ENCODE data around the gene C3. TPM values are rescaled to one million over a fixed set of nuclear protein-coding genes. Genes with fewer than 3 reads are reported as not detected.
A peak's percentile ranks its signal among the peaks of the same experiment; 100 is the strongest.
"Not testable (repeated sequence)": the region's sequence is repeated elsewhere in the genome, so short reads cannot be mapped to it uniquely, and the experiment has no call there.

The C3 gene
- total RNA-seq, 2 experiments from 2014 or later = 0.34 to 1.1 TPM

DNA sequence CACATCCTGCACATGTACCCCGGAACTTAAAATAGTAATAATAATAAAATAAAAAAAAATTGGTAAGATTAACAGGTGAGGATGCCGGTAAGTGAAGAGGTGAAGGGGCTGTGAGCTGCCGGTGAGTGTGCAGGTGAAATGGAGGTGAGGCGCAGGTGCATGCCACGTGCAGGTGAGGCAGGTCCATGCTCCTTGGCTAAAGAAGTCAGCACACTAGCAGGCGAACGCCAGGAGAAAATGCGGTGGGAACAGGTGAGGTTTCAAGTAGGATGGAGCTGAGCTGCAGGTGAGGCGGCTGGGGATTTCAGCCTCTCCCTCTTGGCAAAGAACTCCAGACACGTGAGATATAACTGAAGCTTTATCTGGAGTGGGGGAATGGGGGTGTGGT lies 43.0 kb downstream of the C3 start:
- intact Hi-C loops (cut with micrococcal nuclease) = no loop called here
- peaks cover 57% of the 10 kb centered on the region for H3K4me1 Mint-ChIP-seq (ENCODE audit: low read depth)
- CTCF ChIA-PET = interaction anchor here (1.3 kb wide), 1 partner anchor 8 kb away, joined by 3 read pairs; no protein-coding TSS in a partner anchor
- H3K27ac Mint-ChIP-seq = peak overlapping the region; percentile 70
- peak overlapping the region; percentile 44 for H3K4me3 Mint-ChIP-seq
- TF ChIP-seq, protein P1, sequence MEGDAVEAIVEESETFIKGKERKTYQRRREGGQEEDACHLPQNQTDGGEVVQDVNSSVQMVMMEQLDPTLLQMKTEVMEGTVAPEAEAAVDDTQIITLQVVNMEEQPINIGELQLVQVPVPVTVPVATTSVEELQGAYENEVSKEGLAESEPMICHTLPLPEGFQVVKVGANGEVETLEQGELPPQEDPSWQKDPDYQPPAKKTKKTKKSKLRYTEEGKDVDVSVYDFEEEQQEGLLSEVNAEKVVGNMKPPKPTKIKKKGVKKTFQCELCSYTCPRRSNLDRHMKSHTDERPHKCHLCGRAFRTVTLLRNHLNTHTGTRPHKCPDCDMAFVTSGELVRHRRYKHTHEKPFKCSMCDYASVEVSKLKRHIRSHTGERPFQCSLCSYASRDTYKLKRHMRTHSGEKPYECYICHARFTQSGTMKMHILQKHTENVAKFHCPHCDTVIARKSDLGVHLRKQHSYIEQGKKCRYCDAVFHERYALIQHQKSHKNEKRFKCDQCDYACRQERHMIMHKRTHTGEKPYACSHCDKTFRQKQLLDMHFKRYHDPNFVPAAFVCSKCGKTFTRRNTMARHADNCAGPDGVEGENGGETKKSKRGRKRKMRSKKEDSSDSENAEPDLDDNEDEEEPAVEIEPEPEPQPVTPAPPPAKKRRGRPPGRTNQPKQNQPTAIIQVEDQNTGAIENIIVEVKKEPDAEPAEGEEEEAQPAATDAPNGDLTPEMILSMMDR (IDR thresholded peaks at IDR 0.05) = no peak
- peaks cover 22% of the 10 kb centered on the region for H3K9me3 Mint-ChIP-seq
- peaks cover 15% of the 10 kb centered on the region for H3K36me3 Mint-ChIP-seq (ENCODE audit: low read depth)
- DNase-seq = no peak
- POLR2A ChIA-PET = interaction anchor here (1.4 kb wide), 1 partner anchor 23 kb away, joined by 8 read pairs; no protein-coding TSS in a partner anchor
- H3K27me3 Mint-ChIP-seq = peaks cover 2% of the 10 kb centered on the region
- ATAC-seq = no peak

- no peak for ATAC-seq
- POLR2A ChIA-PET = interaction anchor here (1.7 kb wide), 1 partner anchor 15 kb away, joined by 4 read pairs; no protein-coding TSS in a partner anchor
Observed at GRCh38 chr19:6676288-6676687, 44.2 kb downstream of the C3 start.

DNA sequence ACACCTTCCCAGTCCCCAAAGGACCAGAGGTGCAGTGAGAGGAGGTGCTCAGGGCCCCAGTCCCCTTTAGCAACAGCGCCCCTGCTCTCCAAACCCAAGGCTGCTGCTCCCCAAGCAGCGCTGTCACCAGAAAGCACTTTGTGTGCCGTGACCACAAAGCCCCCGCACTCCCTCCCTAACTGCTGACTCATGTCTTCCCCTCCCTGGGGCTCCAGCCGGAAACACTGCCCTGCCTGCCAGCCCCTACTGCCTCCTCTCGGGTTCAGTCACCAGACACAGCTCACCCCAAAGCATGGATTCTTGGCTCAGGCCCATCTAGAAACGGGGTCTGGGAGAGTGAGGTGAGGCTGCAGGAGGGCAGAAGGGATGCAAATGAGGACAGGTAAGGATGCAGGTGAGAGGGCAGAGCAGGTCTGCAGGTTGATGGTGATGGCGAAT lies 45.6 kb downstream of the C3 start:
- H3K36me3 Mint-ChIP-seq (ENCODE audit: low read depth) = peaks cover 17% of the 10 kb centered on the region
- ChIA-PET POLR2A (interaction anchor here (0.7 to 2.5 kb wide), 8 partner anchors 13 to 214 kb away, joined by 3 to 10 read pairs (median 4); partner anchors contain the start of gene TNFSF9), CTCF (interaction anchor here (0.8 to 1.6 kb wide), 7 partner anchors 11 to 189 kb away, joined by 3 to 6 read pairs (median 4); no protein-coding TSS in a partner anchor)
- DNase-seq (peak; percentile 98), ATAC-seq (peak; percentile 54)
- peaks cover 16% of the 10 kb centered on the region for H3K9me3 Mint-ChIP-seq
- peaks cover 74% of the 10 kb centered on the region for H3K4me1 Mint-ChIP-seq (ENCODE audit: low read depth)
- peaks cover 2% of the 10 kb centered on the region for H3K27me3 Mint-ChIP-seq
- H3K27ac Mint-ChIP-seq = peak overlapping the region; percentile 88
- TF ChIP-seq, protein P1 (IDR thresholded peaks at IDR 0.05) = no peak
- H3K4me3 Mint-ChIP-seq = peak overlapping the region; percentile 62
- intact Hi-C loops (cut with micrococcal nuclease) = no loop called here

More at GRCh38 chr19:6676288-6676687, 44.2 kb downstream of the C3 start:
- Mint-ChIP-seq H3K4me1 (ENCODE audit: low read depth) (peaks cover 63% of the 10 kb centered on the region), H3K9me3 (peaks cover 23% of the 10 kb centered on the region), H3K27ac (no peak overlapping the region), H3K36me3 (ENCODE audit: low read depth) (peaks cover 15% of the 10 kb centered on the region), H3K27me3 (peaks cover 2% of the 10 kb centered on the region), H3K4me3 (no peak overlapping the region)
- DNase-seq = no peak
- TF ChIP-seq, protein P1 (IDR thresholded peaks at IDR 0.05) = no peak
- CTCF ChIA-PET = interaction anchor here (0.8 kb wide), 1 partner anchor 45 kb away, joined by 3 read pairs; no protein-coding TSS in a partner anchor
- intact Hi-C loops (cut with micrococcal nuclease) = no loop called here

DNA sequence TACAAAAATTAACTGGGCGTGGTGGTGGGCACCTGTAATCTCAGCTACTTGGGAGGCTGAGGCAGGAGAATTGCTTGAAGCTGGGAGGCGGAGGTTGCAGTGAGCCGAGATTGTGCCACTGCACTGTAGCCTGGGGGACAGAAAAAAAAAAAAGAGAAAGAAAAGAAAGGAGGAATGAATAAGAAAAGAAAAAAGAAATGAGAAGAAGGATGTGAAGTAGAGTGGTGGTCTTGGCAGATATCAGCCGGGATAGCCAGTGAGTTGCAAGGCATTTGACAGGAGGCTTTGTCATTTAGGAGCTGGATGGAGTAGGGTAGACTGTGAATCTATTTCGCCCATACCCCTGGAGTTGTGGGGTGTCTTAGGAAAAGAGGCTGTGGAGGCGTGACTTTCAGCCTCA lies 46.0 kb downstream of the C3 start:
- intact Hi-C loops (cut with micrococcal nuclease); ATAC-seq; H3K27me3 Mint-ChIP-seq; DNase-seq: not testable (repeated sequence)
- ChIA-PET CTCF (interaction anchor here (0.9 to 1.6 kb wide), 5 partner anchors 13 to 189 kb away, joined by 3 to 6 read pairs (median 4); no protein-coding TSS in a partner anchor), POLR2A (interaction anchor here (0.8 to 2.5 kb wide), 6 partner anchors 16 to 143 kb away, joined by 3 to 10 read pairs (median 4); partner anchors contain the start of gene TNFSF9)
- Mint-ChIP-seq H3K27ac (peak overlapping the region; percentile 88), H3K4me3 (peak overlapping the region; percentile 62), H3K4me1 (ENCODE audit: low read depth) (peaks cover 70% of the 10 kb centered on the region), H3K9me3 (peaks cover 12% of the 10 kb centered on the region), H3K36me3 (ENCODE audit: low read depth) (peaks cover 17% of the 10 kb centered on the region)

DNA sequence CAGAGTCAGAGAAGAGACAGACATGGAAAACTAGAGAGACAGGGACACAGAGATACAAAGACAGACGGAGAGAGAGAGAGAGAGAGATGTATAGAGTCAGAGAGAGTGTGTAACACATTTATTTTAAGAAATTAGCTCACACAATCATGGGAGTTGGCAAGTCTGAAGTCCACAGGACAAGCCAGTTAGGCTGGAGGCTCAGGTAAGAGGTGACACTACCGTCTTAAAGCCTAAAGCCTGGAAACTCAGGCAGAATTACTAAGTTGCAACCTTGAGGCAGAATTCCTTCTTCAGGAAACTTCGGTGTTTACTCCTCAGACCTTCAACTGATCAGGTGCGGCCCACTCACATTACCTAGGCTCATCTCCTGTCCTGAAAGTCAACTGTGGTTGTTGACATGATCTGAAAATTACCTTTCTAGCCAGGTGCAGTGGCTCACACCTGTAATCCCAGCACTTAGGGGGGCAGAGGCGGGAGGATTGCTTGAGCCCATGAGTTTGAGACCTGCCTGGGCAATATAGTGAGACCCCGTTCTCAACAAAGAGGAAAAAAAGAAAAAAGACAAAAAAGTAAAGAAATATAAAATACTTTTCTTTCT lies 47.7 kb downstream of the C3 start:
- ChIA-PET CTCF (interaction anchor here (0.6 to 1.6 kb wide), 3 partner anchors 9 to 52 kb away, joined by 3 to 6 read pairs (median 3); no protein-coding TSS in a partner anchor), POLR2A (interaction anchor here (0.8 to 2.5 kb wide), 2 partner anchors 18 to 141 kb away, joined by 3 to 10 read pairs; no protein-coding TSS in a partner anchor)
- H3K9me3 Mint-ChIP-seq = peaks cover 4% of the 10 kb centered on the region
- intact Hi-C loops (cut with micrococcal nuclease) = no loop called here
- TF ChIP-seq, protein P1 (IDR thresholded peaks at IDR 0.05) = no peak
- H3K4me1 Mint-ChIP-seq (ENCODE audit: low read depth) = peaks cover 54% of the 10 kb centered on the region
- no peak for DNase-seq
- H3K36me3 Mint-ChIP-seq (ENCODE audit: low read depth) = peaks cover 22% of the 10 kb centered on the region
- ATAC-seq = no peak
- H3K4me3 Mint-ChIP-seq = no peak overlapping the region
- peak overlapping the region; percentile 26 for H3K27ac Mint-ChIP-seq
- no peaks in the 10 kb centered on the region for H3K27me3 Mint-ChIP-seq
